HepG2 (cell line): ENCODE data around the gene DNPH1. TPM values are rescaled to one million over a fixed set of nuclear protein-coding genes. Genes with fewer than 3 reads are reported as not detected.

Experiments used
- ARNT ChIP-seq: fragments of 450-650 bp; IDR thresholded peaks from 2 replicates; pipeline ENCODE4 v1.6.1; 2017
- ATF7-NPFF ChIP-seq: sonication (generic); formaldehyde crosslinking; IDR thresholded peaks from 2 replicates; pipeline ENCODE4 v1.8.1; 2023; ENCODE audit warnings: mild to moderate bottlenecking, low read depth, missing genetic modification reagents, moderate library complexity
- BHLHE40 ChIP-seq: IDR thresholded peaks from 2 replicates; pipeline ENCODE4 v1.6.1; 2011; ENCODE audit warnings: low read length, improper control_type of control experiment
- CCDC6 ChIP-seq: sonication (generic); formaldehyde crosslinking; IDR thresholded peaks from 2 replicates; pipeline ENCODE4 v1.8.1; 2022; ENCODE audit warnings: mild to moderate bottlenecking, missing genetic modification reagents, moderate library complexity
- CHD4 ChIP-seq: fragments of 200-600 bp; sonication (generic); IDR thresholded peaks from 2 replicates; pipeline ENCODE4 v1.7.0; 2017; ENCODE audit warnings: mild to moderate bottlenecking, low read length, borderline replicate concordance
- MIER3 ChIP-seq: IDR thresholded peaks from 2 replicates; pipeline ENCODE4 v1.6.1; 2016; ENCODE audit warnings: missing compliant biosample characterization, borderline replicate concordance
- MTERF4 ChIP-seq: sonication (generic); formaldehyde crosslinking; IDR thresholded peaks from 2 replicates; pipeline ENCODE4 v1.8.0; 2023; ENCODE audit warnings: mild to moderate bottlenecking, missing genetic modification reagents
- MXI1 ChIP-seq: IDR thresholded peaks from 3 replicates; pipeline ENCODE4 v1.6.1; 2012; ENCODE audit warnings: low read depth, low read length, inconsistent platforms, borderline replicate concordance
- SALL1 ChIP-seq: sonication (generic); formaldehyde crosslinking; IDR thresholded peaks from 2 replicates; pipeline ENCODE4 v1.8.0; 2022; ENCODE audit warnings: mild to moderate bottlenecking, missing genetic modification reagents
- TOE1 ChIP-seq: sonication (generic); formaldehyde crosslinking; IDR thresholded peaks from 2 replicates; pipeline ENCODE4 v1.4.0; 2020; ENCODE audit warnings: mild to moderate bottlenecking, missing genetic modification reagents
- ZBTB46 ChIP-seq: sonication (generic); formaldehyde crosslinking; IDR thresholded peaks from 2 replicates; pipeline ENCODE4 v1.4.0; 2020; ENCODE audit warnings: mild to moderate bottlenecking, missing genetic modification reagents, borderline replicate concordance
- ZNF256 ChIP-seq: sonication (generic); formaldehyde crosslinking; conservative IDR thresholded peaks from 2 replicates; pipeline ENCODE4 v1.4.0; 2020; ENCODE audit warnings: missing genetic modification reagents
- ZNF30 ChIP-seq: sonication (generic); formaldehyde crosslinking; IDR thresholded peaks from 2 replicates; pipeline ENCODE4 v1.5.0; 2020; ENCODE audit warnings: mild to moderate bottlenecking, missing genetic modification reagents
- ZNF703 ChIP-seq: sonication (generic); formaldehyde crosslinking; IDR thresholded peaks from 2 replicates; pipeline ENCODE4 v1.5.1; 2020; ENCODE audit warnings: missing genetic modification reagents, mild to moderate bottlenecking, moderate library complexity, borderline replicate concordance
- ZNF781 ChIP-seq: sonication (generic); formaldehyde crosslinking; IDR thresholded peaks from 2 replicates; pipeline ENCODE4 v1.5.1; 2020; ENCODE audit warnings: borderline replicate concordance, mild to moderate bottlenecking, missing genetic modification reagents; ENCODE audit errors: not compliant biosample characterization
- ZNF782 ChIP-seq: sonication (generic); formaldehyde crosslinking; IDR thresholded peaks from 2 replicates; pipeline ENCODE4 v1.4.0; 2020; ENCODE audit warnings: missing genetic modification reagents, mild to moderate bottlenecking, borderline replicate concordance
- polyA plus RNA-seq, 8 experiments: library from polyadenylated mRNA; depleted of rRNA in 3 of 8; stranded (reverse) in 7 of 8; unstranded in 1 of 8; fragments of >200 nt; fragmentation: Illumina TruSeq in 4 of 8; extraction: Trizol in 4 of 8; gene quantifications; 2 replicates each; pipeline versions ENCODE4 v1.2.1 to v1.2.3, GENCODE V29; 2011 to 2016; ENCODE audit warnings: low read depth in 4 of 8, missing spikeins in 1 of 8, mixed read lengths in 1 of 8; ENCODE audit not compliant: insufficient read depth in 1 of 8
- total RNA-seq, 5 experiments: library from RNA; depleted of rRNA; stranded (reverse); fragments of >200 nt; fragmentation: Illumina TruSeq; extraction: Trizol; gene quantifications; 2 replicates each; pipeline ENCODE4 v1.2.3, GENCODE V29; 2016; ENCODE audit warnings: low read depth in 1 of 5
- TF ChIP-seq, protein P1 (sequence below): sonication (generic); formaldehyde crosslinking; IDR thresholded peaks from 2 replicates; pipeline ENCODE4 v1.4.0; 2020; ENCODE audit warnings: missing genetic modification reagents
- TF ChIP-seq, protein P2 (sequence below): IDR thresholded peaks from 2 replicates; pipeline ENCODE4 v1.4.0; 2020; ENCODE audit warnings: mild to moderate bottlenecking, missing genetic modification reagents

DNPH1 gene
- total and polyA plus RNA-seq, 2 of the 13 experiments (the other 11 are each of a cell fraction or from before 2014, with no cell fraction given): 56.5 to 75.1 TPM

DNA sequence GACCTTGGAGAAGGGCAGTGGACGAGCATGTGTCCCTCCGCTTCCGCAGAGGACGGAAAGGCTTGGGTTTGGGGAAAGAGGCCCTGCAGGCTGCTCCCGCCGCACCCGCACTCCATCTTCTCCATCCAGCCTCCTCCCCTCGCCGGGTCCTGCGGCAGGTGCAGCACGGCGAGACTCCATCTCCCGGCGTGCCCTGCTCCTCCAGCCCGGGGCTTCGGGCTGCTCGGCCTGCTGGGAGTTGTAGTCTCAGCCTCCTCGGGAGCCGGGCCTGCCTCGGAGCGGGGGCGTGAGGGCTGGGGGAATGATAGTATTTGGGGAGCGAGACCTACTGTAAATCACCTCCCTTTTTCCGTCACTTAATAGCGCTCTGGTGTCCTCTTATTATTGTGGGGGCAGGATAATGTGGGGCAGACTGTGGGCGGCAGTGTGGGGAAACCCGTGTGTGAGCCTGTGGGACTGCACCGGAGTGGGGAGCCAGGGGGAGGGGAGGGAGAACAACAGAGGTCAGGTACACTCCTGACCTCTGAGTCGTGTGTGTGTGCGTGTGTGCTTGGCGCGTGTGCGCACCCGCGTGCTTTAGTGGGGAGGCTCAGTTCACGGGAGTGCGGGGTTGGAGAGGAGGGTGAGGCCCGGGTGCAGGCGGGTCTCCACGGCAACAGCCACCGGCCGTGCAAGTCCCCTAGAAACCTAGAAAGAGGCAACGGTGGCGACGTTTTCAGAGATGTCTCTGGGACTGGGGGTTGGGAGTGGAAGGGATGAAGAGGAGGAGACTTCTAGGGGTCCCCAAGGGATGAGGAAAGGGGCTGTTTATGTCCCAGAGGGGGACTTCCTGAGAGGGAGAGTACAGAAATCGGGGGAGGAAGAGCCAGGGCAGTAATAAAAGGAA is 18.1 kb upstream of the DNPH1 start (continued):
- TF ChIP-seq, protein P1, sequence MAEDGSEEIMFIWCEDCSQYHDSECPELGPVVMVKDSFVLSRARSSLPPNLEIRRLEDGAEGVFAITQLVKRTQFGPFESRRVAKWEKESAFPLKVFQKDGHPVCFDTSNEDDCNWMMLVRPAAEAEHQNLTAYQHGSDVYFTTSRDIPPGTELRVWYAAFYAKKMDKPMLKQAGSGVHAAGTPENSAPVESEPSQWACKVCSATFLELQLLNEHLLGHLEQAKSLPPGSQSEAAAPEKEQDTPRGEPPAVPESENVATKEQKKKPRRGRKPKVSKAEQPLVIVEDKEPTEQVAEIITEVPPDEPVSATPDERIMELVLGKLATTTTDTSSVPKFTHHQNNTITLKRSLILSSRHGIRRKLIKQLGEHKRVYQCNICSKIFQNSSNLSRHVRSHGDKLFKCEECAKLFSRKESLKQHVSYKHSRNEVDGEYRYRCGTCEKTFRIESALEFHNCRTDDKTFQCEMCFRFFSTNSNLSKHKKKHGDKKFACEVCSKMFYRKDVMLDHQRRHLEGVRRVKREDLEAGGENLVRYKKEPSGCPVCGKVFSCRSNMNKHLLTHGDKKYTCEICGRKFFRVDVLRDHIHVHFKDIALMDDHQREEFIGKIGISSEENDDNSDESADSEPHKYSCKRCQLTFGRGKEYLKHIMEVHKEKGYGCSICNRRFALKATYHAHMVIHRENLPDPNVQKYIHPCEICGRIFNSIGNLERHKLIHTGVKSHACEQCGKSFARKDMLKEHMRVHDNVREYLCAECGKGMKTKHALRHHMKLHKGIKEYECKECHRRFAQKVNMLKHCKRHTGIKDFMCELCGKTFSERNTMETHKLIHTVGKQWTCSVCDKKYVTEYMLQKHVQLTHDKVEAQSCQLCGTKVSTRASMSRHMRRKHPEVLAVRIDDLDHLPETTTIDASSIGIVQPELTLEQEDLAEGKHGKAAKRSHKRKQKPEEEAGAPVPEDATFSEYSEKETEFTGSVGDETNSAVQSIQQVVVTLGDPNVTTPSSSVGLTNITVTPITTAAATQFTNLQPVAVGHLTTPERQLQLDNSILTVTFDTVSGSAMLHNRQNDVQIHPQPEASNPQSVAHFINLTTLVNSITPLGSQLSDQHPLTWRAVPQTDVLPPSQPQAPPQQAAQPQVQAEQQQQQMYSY (CRISPR knock-in tag): peak; percentile 85
- no peak for TF ChIP-seq ZNF782 (CRISPR knock-in tag)
- no peak for TF ChIP-seq ZNF30 (CRISPR knock-in tag)
- no peak for TF ChIP-seq ZNF703
- 0 out of 2 replicates have a peak, but pooled peaks have one; percentile 72 for TF ChIP-seq ZBTB46
- no peak; the same call in 1 of the 2 replicates for TF ChIP-seq BHLHE40
- TF ChIP-seq CHD4: no peak
- TF ChIP-seq CCDC6 (CRISPR knock-in tag): 0 out of 2 replicates have a peak, but pooled peaks have one; percentile 51
- peak; percentile 72; the same call in 1 of the 2 replicates for TF ChIP-seq SALL1 (CRISPR knock-in tag)
- TF ChIP-seq, protein P2, sequence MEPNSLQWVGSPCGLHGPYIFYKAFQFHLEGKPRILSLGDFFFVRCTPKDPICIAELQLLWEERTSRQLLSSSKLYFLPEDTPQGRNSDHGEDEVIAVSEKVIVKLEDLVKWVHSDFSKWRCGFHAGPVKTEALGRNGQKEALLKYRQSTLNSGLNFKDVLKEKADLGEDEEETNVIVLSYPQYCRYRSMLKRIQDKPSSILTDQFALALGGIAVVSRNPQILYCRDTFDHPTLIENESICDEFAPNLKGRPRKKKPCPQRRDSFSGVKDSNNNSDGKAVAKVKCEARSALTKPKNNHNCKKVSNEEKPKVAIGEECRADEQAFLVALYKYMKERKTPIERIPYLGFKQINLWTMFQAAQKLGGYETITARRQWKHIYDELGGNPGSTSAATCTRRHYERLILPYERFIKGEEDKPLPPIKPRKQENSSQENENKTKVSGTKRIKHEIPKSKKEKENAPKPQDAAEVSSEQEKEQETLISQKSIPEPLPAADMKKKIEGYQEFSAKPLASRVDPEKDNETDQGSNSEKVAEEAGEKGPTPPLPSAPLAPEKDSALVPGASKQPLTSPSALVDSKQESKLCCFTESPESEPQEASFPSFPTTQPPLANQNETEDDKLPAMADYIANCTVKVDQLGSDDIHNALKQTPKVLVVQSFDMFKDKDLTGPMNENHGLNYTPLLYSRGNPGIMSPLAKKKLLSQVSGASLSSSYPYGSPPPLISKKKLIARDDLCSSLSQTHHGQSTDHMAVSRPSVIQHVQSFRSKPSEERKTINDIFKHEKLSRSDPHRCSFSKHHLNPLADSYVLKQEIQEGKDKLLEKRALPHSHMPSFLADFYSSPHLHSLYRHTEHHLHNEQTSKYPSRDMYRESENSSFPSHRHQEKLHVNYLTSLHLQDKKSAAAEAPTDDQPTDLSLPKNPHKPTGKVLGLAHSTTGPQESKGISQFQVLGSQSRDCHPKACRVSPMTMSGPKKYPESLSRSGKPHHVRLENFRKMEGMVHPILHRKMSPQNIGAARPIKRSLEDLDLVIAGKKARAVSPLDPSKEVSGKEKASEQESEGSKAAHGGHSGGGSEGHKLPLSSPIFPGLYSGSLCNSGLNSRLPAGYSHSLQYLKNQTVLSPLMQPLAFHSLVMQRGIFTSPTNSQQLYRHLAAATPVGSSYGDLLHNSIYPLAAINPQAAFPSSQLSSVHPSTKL (CRISPR knock-in tag): no peak
- TF ChIP-seq TOE1 (CRISPR knock-in tag): no peak
- no peak for TF ChIP-seq ARNT
- TF ChIP-seq MIER3 (CRISPR knock-in tag): peak; percentile 51; the same call in 1 of the 2 replicates
- 0 out of 2 replicates have a peak, but pooled peaks have one; percentile 24 for TF ChIP-seq MTERF4 (CRISPR knock-in tag)
- TF ChIP-seq ZNF781 (CRISPR knock-in tag): peak; percentile 38
- peak; percentile 41; the same call in 1 of the 3 replicates for TF ChIP-seq MXI1
- no peak for TF ChIP-seq ZNF256 (CRISPR knock-in tag)
- TF ChIP-seq ATF7-NPFF (CRISPR knock-in tag): peak; percentile 54; the same call in 1 of the 2 replicates
